ENCODE measurements around the gene RCAN3.

- no peak for TF ChIP-seq CTCF (conservative IDR thresholded peaks at IDR 0.05; ENCODE audit: low read depth, low read length)
- TF ChIP-seq BHLHE40 (IDR thresholded peaks at IDR 0.05; ENCODE audit: low read depth, low read length) = no peak
- TF ChIP-seq POLR2A (IDR thresholded peaks at IDR 0.05; ENCODE audit: low read depth, low read length) = no peak
- no peak for TF ChIP-seq RAD21 (IDR thresholded peaks at IDR 0.05; ENCODE audit: low read length)
- no peak for TF ChIP-seq ELK1 (IDR thresholded peaks at IDR 0.05; ENCODE audit: borderline replicate concordance, low read depth, low read length)
- no peak for TF ChIP-seq FOS (IDR thresholded peaks at IDR 0.05; ENCODE audit: low read depth, low read length)
Measured at GRCh38 chr1:24487455-24487854, 15.2 kb upstream of the RCAN3 start.

All from IMR-90 (cell line).